WTC11 (cell line): ENCODE data around the gene SMAP2. TPM values are rescaled to one million over a fixed set of nuclear protein-coding genes. Genes with fewer than 3 reads are reported as not detected.

Source experiments
- ATAC-seq: fragments of 200-7000 bp; cut with Tn5 transposase; 2 replicates; pipeline ENCODE4 v1.10.0; 2021; ENCODE audit warnings: mild to moderate bottlenecking, moderate library complexity
- CTCF ChIA-PET: fragments of 300-600 bp; sonication (Branson Sonifier 250); formaldehyde crosslinking; loops from one replicate; lab custom pipeline; 2021; ENCODE audit warnings: antibody characterized with exemption; lab: Charles Lee
- POLR2A ChIA-PET: fragments of 350-600 bp; sonication (Branson Sonifier 250); formaldehyde crosslinking; loops from one replicate; lab custom pipeline; 2021; ENCODE audit warnings: antibody characterized with exemption; lab: Charles Lee
- DNase-seq: peaks from one replicate; pipeline ENCODE4 v3.0.0; 2021; ENCODE audit warnings: low spot score
- H3K27ac Mint-ChIP-seq: 2 replicates; pipeline ENCODE4 v1.8.0; 2021; ENCODE audit warnings: mixed read lengths
- H3K27me3 Mint-ChIP-seq: 2 replicates; pipeline ENCODE4 v1.8.0; 2021; ENCODE audit warnings: low read depth, mild to moderate bottlenecking, moderate library complexity, mixed read lengths
- H3K36me3 Mint-ChIP-seq: 2 replicates; pipeline ENCODE4 v1.8.0; 2021; ENCODE audit warnings: mixed read lengths
- H3K4me1 Mint-ChIP-seq: 2 replicates; pipeline ENCODE4 v1.8.0; 2022; ENCODE audit warnings: mixed read lengths
- H3K4me3 Mint-ChIP-seq: 2 replicates; pipeline ENCODE4 v1.8.0; 2021; ENCODE audit warnings: mild to moderate bottlenecking, moderate library complexity, mixed read lengths
- H3K9me3 Mint-ChIP-seq: 2 replicates; pipeline ENCODE4 v1.8.0; 2021; ENCODE audit warnings: mixed read lengths
- CTCF ChIP-seq: fragments of 200-600 bp; IDR thresholded peaks from 2 replicates; pipeline ENCODE4 v1.8.0; 2022; ENCODE audit warnings: antibody characterized with exemption
- E2F4 ChIP-seq: sonication (generic); formaldehyde crosslinking; IDR thresholded peaks from 2 replicates; pipeline ENCODE4 v1.8.1; 2022; ENCODE audit warnings: low read depth, mild to moderate bottlenecking, moderate library complexity, missing genetic modification reagents, borderline replicate concordance
- EMX1 ChIP-seq: fragments of 250-450 bp; sonication (Bioruptor Pico); IDR thresholded peaks from 2 replicates; pipeline ENCODE4 v1.8.0; 2021; ENCODE audit warnings: mild to moderate bottlenecking
- ERG ChIP-seq: fragments of 250-450 bp; sonication (Bioruptor Pico); IDR thresholded peaks from 2 replicates; pipeline ENCODE4 v1.8.0; 2021; ENCODE audit warnings: mild to moderate bottlenecking
- FOXP4 ChIP-seq: sonication (generic); formaldehyde crosslinking; IDR thresholded peaks from 2 replicates; pipeline ENCODE4 v1.8.0; 2022; ENCODE audit warnings: mild to moderate bottlenecking, missing genetic modification reagents
- GABPB1 ChIP-seq: sonication (generic); formaldehyde crosslinking; IDR thresholded peaks from 2 replicates; pipeline ENCODE4 v1.8.1; 2023; ENCODE audit warnings: mild to moderate bottlenecking, missing genetic modification reagents
- GTF2I ChIP-seq: fragments of 250-450 bp; sonication (Bioruptor Pico); conservative IDR thresholded peaks from 2 replicates; pipeline ENCODE4 v1.4.0; 2021; ENCODE audit warnings: mild to moderate bottlenecking
- NFATC4 ChIP-seq: fragments of 250-450 bp; sonication (Bioruptor Pico); IDR thresholded peaks from 2 replicates; pipeline ENCODE4 v1.9.0; 2021; ENCODE audit warnings: mild to moderate bottlenecking
- TEAD1 ChIP-seq: sonication (generic); formaldehyde crosslinking; IDR thresholded peaks from 2 replicates; pipeline ENCODE4 v1.8.0; 2022; ENCODE audit warnings: mild to moderate bottlenecking, missing genetic modification reagents
- ZMAT4 ChIP-seq: fragments of 250-450 bp; sonication (Bioruptor Pico); IDR thresholded peaks from 2 replicates; pipeline ENCODE4 v1.9.0; 2021; ENCODE audit warnings: mild to moderate bottlenecking
- ZNF281 ChIP-seq: sonication (generic); formaldehyde crosslinking; IDR thresholded peaks from 2 replicates; pipeline ENCODE4 v1.8.0; 2023; ENCODE audit warnings: mild to moderate bottlenecking, missing genetic modification reagents
- total RNA-seq: library from RNA; stranded (reverse); gene quantifications from 3 replicates; pipeline ENCODE4 v1.2.3, GENCODE V29; 2021

The SMAP2 gene
- total RNA-seq, 1 experiment from 2014 or later = 4.9 TPM

- TF ChIP-seq ZNF281 (CRISPR knock-in tag) = no peak
- TF ChIP-seq ZMAT4 (CRISPR knock-in tag) = no peak
Observed at GRCh38 chr1:40435876-40436275, 62.3 kb downstream of the SMAP2 start (continued).

- DNase-seq = no peak
- ATAC-seq = peak; percentile 77
- TF ChIP-seq GTF2I (CRISPR knock-in tag) (no peak), CTCF (peak; percentile 41)
- TF ChIP-seq, all 79 proteins: peak for 1
- CTCF ChIA-PET = interaction anchor here (0.5 to 2.4 kb wide), 35 partner anchors 8 to 832 kb away, joined by 3 to 28 read pairs (median 4); partner anchors contain the start of genes EXO5, SMAP2, ZFP69 and ZFP69B
- no peak overlapping the region for H3K4me3 Mint-ChIP-seq
- POLR2A ChIA-PET = interaction anchor here (0.6 kb wide), 1 partner anchor 218 kb away, joined by 4 read pairs; no protein-coding TSS in a partner anchor
- no peaks in the 10 kb centered on the region for H3K27me3 Mint-ChIP-seq
- no peak overlapping the region for H3K27ac Mint-ChIP-seq
- no peaks in the 10 kb centered on the region for H3K9me3 Mint-ChIP-seq
- no peaks in the 10 kb centered on the region for H3K4me1 Mint-ChIP-seq
- H3K36me3 Mint-ChIP-seq = no peaks in the 10 kb centered on the region
Observed at GRCh38 chr1:40438391-40439015, 65.0 kb downstream of the SMAP2 start.

GRCh38 chr1:40439247-40439646, 65.7 kb downstream of the SMAP2 start:
- Mint-ChIP-seq H3K27me3 (no peaks in the 10 kb centered on the region), H3K9me3 (no peaks in the 10 kb centered on the region), H3K27ac (no peak overlapping the region), H3K4me1 (no peaks in the 10 kb centered on the region), H3K4me3 (no peak overlapping the region), H3K36me3 (no peaks in the 10 kb centered on the region)
- no peak for ATAC-seq
- POLR2A ChIA-PET = interaction anchor here (0.6 to 0.9 kb wide), 2 partner anchors 11 to 217 kb away, joined by 3 to 4 read pairs; partner anchors contain the start of gene ZFP69B
- TF ChIP-seq EMX1 = no peak
- no peak for TF ChIP-seq TEAD1 (CRISPR knock-in tag)
- no peak for TF ChIP-seq E2F4 (CRISPR knock-in tag)
- TF ChIP-seq GABPB1 = no peak
- TF ChIP-seq NFATC4 (CRISPR knock-in tag) = no peak
- TF ChIP-seq FOXP4 = no peak
- no peak for TF ChIP-seq ERG (CRISPR knock-in tag)
- DNase-seq = no peak
- CTCF ChIA-PET = interaction anchor here (2.4 kb wide), 1 partner anchor 295 kb away, joined by 17 read pairs; no protein-coding TSS in a partner anchor
